A549 (cell line): Measurements from ENCODE around the gene GLYAT. TPM values are rescaled to one million over a fixed set of nuclear protein-coding genes. Genes with fewer than 3 reads are reported as not detected.

Experiments used
- ATAC-seq, 2 experiments: fragments of 200-7000 bp in 1 of 2; fragments of >200 bp in 1 of 2; cut with Nextera tagmentation in 1 of 2; cut with Tn5 transposase in 1 of 2; 3 replicates each; pipeline versions ENCODE4 v1.8.0 to v1.9.1; 2018 to 2020; ENCODE audit warnings: mild to moderate bottlenecking in 1 of 2, moderate library complexity in 1 of 2
- CTCF ChIA-PET: fragments of 300-600 bp; sonication (Branson Sonifier 250); formaldehyde crosslinking; extraction: SDS; loops from one replicate; lab custom pipeline; 2021; ENCODE audit warnings: antibody characterized with exemption, inconsistent platforms; lab: Yijun Ruan, JAX
- POLR2A ChIA-PET: fragments of 350-600 bp; formaldehyde crosslinking; extraction: SDS; loops from one replicate; lab custom pipeline; 2021; ENCODE audit warnings: antibody characterized with exemption, inconsistent platforms; lab: Yijun Ruan, JAX
- DNase-seq, 2 experiments: peaks; one replicate each; pipeline versions ENCODE4 v3.0.0 to v3.0.0-alpha.2; 2011 to 2016; ENCODE audit warnings: low read depth in 1 of 2, low spot score in 1 of 2
- FAIRE-seq: peaks from 2 replicates; lab custom pipeline; 2011; peaks lifted over from hg19 to GRCh38; lab: Jason Lieb, UNC
- H3K27ac ChIP-seq, 2 experiments: fragments of >200 bp; sonication (Bioruptor Twin); formaldehyde crosslinking; 3 replicates each; pipeline ENCODE4 v1.5.1; 2016 to 2017
- H3K4me1 ChIP-seq: fragments of >200 bp; sonication (Bioruptor Twin); formaldehyde crosslinking; 3 replicates; pipeline ENCODE4 v1.6.1; 2016
- H3K4me2 ChIP-seq: fragments of >200 bp; sonication (Bioruptor Twin); formaldehyde crosslinking; 3 replicates; pipeline ENCODE4 v1.6.1; 2016
- H3K4me3 ChIP-seq: fragments of >200 bp; sonication (Bioruptor Twin); formaldehyde crosslinking; 3 replicates; pipeline ENCODE4 v1.5.1; 2016
- H3K9me3 ChIP-seq: fragments of >200 bp; sonication (Bioruptor Twin); formaldehyde crosslinking; 3 replicates; pipeline ENCODE4 v1.6.1; 2016
- BHLHE40 ChIP-seq: IDR thresholded peaks from 2 replicates; pipeline ENCODE4 v1.6.1; 2012; ENCODE audit warnings: low read depth, low read length, inconsistent platforms
- CHD2 ChIP-seq: fragments of 150-350 bp; IDR thresholded peaks from 2 replicates; pipeline ENCODE4 v1.6.1; 2014; ENCODE audit warnings: low read length; ENCODE audit not compliant: partially characterized antibody
- EHMT2 ChIP-seq: fragments of 200-600 bp; sonication (generic); IDR thresholded peaks from 2 replicates; pipeline ENCODE4 v1.6.1; 2016; ENCODE audit warnings: antibody characterized with exemption, low read depth, mild to moderate bottlenecking, moderate library complexity
- ESRRA ChIP-seq: fragments of 150-350 bp; IDR thresholded peaks from 2 replicates; pipeline ENCODE4 v1.6.1; 2014; ENCODE audit warnings: mild to moderate bottlenecking, low read length, borderline replicate concordance
- FOSL2 ChIP-seq, 2 experiments: fragments of 450-650 bp in 1 of 2; fragments of >200 bp in 1 of 2; sonication (Bioruptor Twin) in 1 of 2; formaldehyde crosslinking; IDR thresholded peaks; 2 replicates each; pipeline versions ENCODE4 v1.5.0 to v1.6.1; 2016 to 2020; ENCODE audit warnings: mild to moderate bottlenecking in 1 of 2, moderate library complexity in 1 of 2
- HDAC2 ChIP-seq: fragments of 200-600 bp; sonication (generic); IDR thresholded peaks from 2 replicates; pipeline ENCODE4 v1.6.1; 2016
- HMGXB4 ChIP-seq: fragments of 250-450 bp; sonication (Bioruptor Pico); IDR thresholded peaks from 2 replicates; pipeline ENCODE4 v1.5.0; 2021; ENCODE audit warnings: mild to moderate bottlenecking, moderate library complexity, borderline replicate concordance
- HOXB13 ChIP-seq: fragments of 250-450 bp; sonication (Bioruptor Pico); IDR thresholded peaks from 2 replicates; pipeline ENCODE4 v1.5.0; 2020; ENCODE audit warnings: low read depth, mild to moderate bottlenecking, moderate library complexity
- JUN ChIP-seq, 2 experiments: fragments of >200 bp; sonication (Bioruptor Twin); formaldehyde crosslinking; IDR thresholded peaks; 2 replicates in 1 of 2; 3 replicates in 1 of 2; pipeline ENCODE4 v1.6.1; 2016 to 2017
- JUNB ChIP-seq: fragments of >200 bp; sonication (Bioruptor Twin); formaldehyde crosslinking; IDR thresholded peaks from 2 replicates; pipeline ENCODE4 v1.6.1; 2016
- KDM1A ChIP-seq: fragments of 200-600 bp; sonication (generic); IDR thresholded peaks from 2 replicates; pipeline ENCODE4 v1.6.1; 2016; ENCODE audit warnings: low read depth, mild to moderate bottlenecking
- MAX ChIP-seq: IDR thresholded peaks from 2 replicates; pipeline ENCODE4 v1.6.1; 2012
- MAZ ChIP-seq: fragments of 150-350 bp; IDR thresholded peaks from 2 replicates; pipeline ENCODE4 v1.6.1; 2014; ENCODE audit warnings: antibody characterized with exemption, low read depth, low read length, borderline replicate concordance
- NR3C1 ChIP-seq: fragments of >200 bp; sonication (Bioruptor Twin); formaldehyde crosslinking; IDR thresholded peaks from 3 replicates; pipeline ENCODE4 v1.6.1; 2017
- POLR2A ChIP-seq: IDR thresholded peaks from 2 replicates; pipeline ENCODE4 v1.6.1; 2012; ENCODE audit warnings: mild to moderate bottlenecking, low read length
- POLR2AphosphoS2 ChIP-seq: conservative IDR thresholded peaks from 2 replicates; pipeline ENCODE4 v1.6.1; 2012; ENCODE audit warnings: low read length, improper control_type of control experiment, inconsistent platforms
- RAD21 ChIP-seq, 2 experiments: fragments of >200 bp in 1 of 2; sonication (Bioruptor Twin) in 1 of 2; formaldehyde crosslinking in 1 of 2; IDR thresholded peaks in 1 of 2; conservative IDR thresholded peaks in 1 of 2; 2 replicates in 1 of 2; 3 replicates in 1 of 2; pipeline ENCODE4 v1.6.1; 2012 to 2018; ENCODE audit warnings: inconsistent platforms in 1 of 2
- RARB ChIP-seq: fragments of 250-450 bp; sonication (Bioruptor Pico); IDR thresholded peaks from 2 replicates; pipeline ENCODE4 v1.8.0; 2021; ENCODE audit warnings: mild to moderate bottlenecking, moderate library complexity
- REST ChIP-seq: fragments of 200-600 bp; sonication (generic); IDR thresholded peaks from 2 replicates; pipeline ENCODE4 v1.6.1; 2016; ENCODE audit warnings: antibody characterized with exemption, mild to moderate bottlenecking, moderate library complexity
- RFX5 ChIP-seq: fragments of 450-650 bp; IDR thresholded peaks from 2 replicates; pipeline ENCODE4 v1.7.1; 2014; ENCODE audit warnings: antibody characterized with exemption, mild to moderate bottlenecking, moderate library complexity
- RNF2 ChIP-seq: fragments of 200-600 bp; sonication (generic); IDR thresholded peaks from 2 replicates; pipeline ENCODE4 v1.6.1; 2016; ENCODE audit warnings: low read depth, mild to moderate bottlenecking, antibody characterized with exemption, moderate library complexity, borderline replicate concordance
- SMC3 ChIP-seq: fragments of >200 bp; sonication (Bioruptor Twin); formaldehyde crosslinking; IDR thresholded peaks from 3 replicates; pipeline ENCODE4 v1.6.1; 2018; ENCODE audit warnings: inconsistent platforms
- SREBF2 ChIP-seq: fragments of 450-650 bp; IDR thresholded peaks from 2 replicates; pipeline ENCODE4 v1.6.1; 2014; ENCODE audit warnings: mild to moderate bottlenecking, moderate library complexity
- TP53 ChIP-seq: fragments of 250-450 bp; sonication (Bioruptor Pico); IDR thresholded peaks from 2 replicates; pipeline ENCODE4 v1.5.0; 2021; ENCODE audit warnings: mild to moderate bottlenecking, moderate library complexity
- USF2 ChIP-seq: fragments of 450-650 bp; IDR thresholded peaks from 2 replicates; pipeline ENCODE4 v1.6.1; 2014; ENCODE audit warnings: antibody characterized with exemption
- ZC3H11A ChIP-seq: fragments of 450-650 bp; IDR thresholded peaks from 2 replicates; pipeline ENCODE4 v1.6.1; 2014; ENCODE audit warnings: antibody characterized with exemption, mild to moderate bottlenecking
- ZFP36 ChIP-seq: fragments of 450-650 bp; IDR thresholded peaks from 2 replicates; pipeline ENCODE4 v1.6.1; 2014; ENCODE audit warnings: borderline replicate concordance; ENCODE audit not compliant: partially characterized antibody
- ZSCAN20 ChIP-seq: fragments of 250-450 bp; sonication (Bioruptor Pico); IDR thresholded peaks from 2 replicates; pipeline ENCODE4 v1.8.0; 2022; ENCODE audit warnings: mild to moderate bottlenecking, moderate library complexity
- WGBS: methylation state at CpG from one replicate; pipeline ENCODE4 v1.1.6; 2017; ENCODE audit errors: missing lambda C conversion rate; 5-methylcytosine and 5-hydroxymethylcytosine counted together
- polyA plus RNA-seq, 4 experiments: library from polyadenylated mRNA; depleted of rRNA in 3 of 4; stranded (reverse); fragments of >200 nt; fragmentation: RNase III in 1 of 4; extraction: RNeasy Plus Mini Kit Qiagen cat#74134 plus additional on column Dnase treatment in 1 of 4; gene quantifications; 2 replicates in 3 of 4; 3 replicates in 1 of 4; pipeline ENCODE4 v1.2.3, GENCODE V29; 2011 to 2017

The GLYAT gene
- polyA plus RNA-seq, 2 of the 4 experiments (the other 2 are of a cell fraction), result not detected

- Histone ChIP-seq H3K27ac (no peak overlapping the region), H3K4me2 (no peak overlapping the region), H3K4me3 (no peak overlapping the region), H3K4me1 (no peaks in the 10 kb centered on the region), H3K9me3 (no peaks in the 10 kb centered on the region)
- CTCF ChIA-PET, result no interaction called here
- no peak for TF ChIP-seq BHLHE40
- ATAC-seq (no peak), FAIRE-seq (no peak), DNase-seq (no peak)
- POLR2A ChIA-PET, result no interaction called here
- WGBS, result 59% methylated on average over 1 of the region's 1 CpG
Observed at GRCh38 chr11:58693026-58693425, 38.7 kb downstream of the GLYAT start.

- no peaks in the 10 kb centered on the region for H3K4me1 ChIP-seq
- 23% methylated on average over 5 of the region's 5 CpGs for WGBS
- no peaks in the 10 kb centered on the region for H3K9me3 ChIP-seq
- ATAC-seq (no peak), FAIRE-seq (no peak), DNase-seq (no peak)
- H3K4me2 ChIP-seq, result no peak overlapping the region
- CTCF ChIA-PET, result no interaction called here
- TF ChIP-seq JUNB (no peak), ZC3H11A (no peak), RNF2 (no peak), BHLHE40 (no peak), HOXB13 (CRISPR knock-in tag) (no peak), RARB (CRISPR knock-in tag) (no peak), FOSL2 (IDR thresholded peaks at IDR 0.05) (no peak), FOSL2 (CRISPR knock-in tag; IDR thresholded peaks at IDR 0.05) (no peak), TP53 (CRISPR knock-in tag) (no peak), NR3C1 (no peak), RFX5 (no peak), USF2 (no peak), RAD21 (conservative IDR thresholded peaks at IDR 0.05 in 1 of 2, IDR thresholded peaks at IDR 0.05 in 1 of 2) (no peak), MAX (no peak), SMC3 (no peak), HDAC2 (no peak)
- no peak overlapping the region for H3K4me3 ChIP-seq
- H3K27ac ChIP-seq, result no peak overlapping the region
- POLR2A ChIA-PET, result no interaction called here
Observed at GRCh38 chr11:58691675-58692074, 40.1 kb downstream of the GLYAT start.

- Histone ChIP-seq H3K9me3 (no peaks in the 10 kb centered on the region), H3K4me3 (no peak overlapping the region), H3K27ac (no peak overlapping the region), H3K4me2 (no peak overlapping the region), H3K4me1 (no peaks in the 10 kb centered on the region)
- ATAC-seq (no peak), DNase-seq (no peak), FAIRE-seq (no peak)
- WGBS, result 4% methylated on average over 4 of the region's 4 CpGs
- CTCF ChIA-PET, result interaction anchor here (1.8 kb wide), 1 partner anchor 35 kb away, joined by 5 read pairs; no protein-coding TSS in a partner anchor
- POLR2A ChIA-PET, result no interaction called here
- TF ChIP-seq REST, result no peak
- no peak for TF ChIP-seq JUN (IDR thresholded peaks at IDR 0.05)
- TF ChIP-seq POLR2AphosphoS2, result no peak
- no peak for TF ChIP-seq POLR2A
- no peak for TF ChIP-seq EHMT2
- no peak for TF ChIP-seq ZFP36
- TF ChIP-seq KDM1A, result no peak
- no peak for TF ChIP-seq ZSCAN20 (CRISPR knock-in tag)
- TF ChIP-seq SREBF2, result no peak
- TF ChIP-seq ESRRA, result no peak
- no peak for TF ChIP-seq CHD2
- no peak for TF ChIP-seq RARB (CRISPR knock-in tag)
- TF ChIP-seq HMGXB4 (CRISPR knock-in tag), result no peak
- no peak for TF ChIP-seq MAZ
Observed at GRCh38 chr11:58688789-58689503, 42.8 kb downstream of the GLYAT start.
